Hepatocyte (in vitro differentiated cells): ENCODE measurements around the gene RBM48. TPM values are rescaled to one million over a fixed set of nuclear protein-coding genes. Genes with fewer than 3 reads are reported as not detected.
"Not testable (repeated sequence)": the region's sequence is repeated elsewhere in the genome, so short reads cannot be mapped to it uniquely, and the experiment has no call there.

Experiments
- DNase-seq: peaks from one replicate; pipeline ENCODE4 v3.0.0-alpha.2; 2016; ENCODE audit warnings: low spot score
- H2AFZ ChIP-seq: fragments of 200-600 bp; sonication (generic); 2 replicates; pipeline ENCODE4 v1.6.0; 2016; ENCODE audit warnings: antibody characterized with exemption, mild to moderate bottlenecking
- H3K27ac ChIP-seq: fragments of 200-600 bp; sonication (generic); 2 replicates; pipeline ENCODE4 v1.5.1; 2016; ENCODE audit warnings: mild to moderate bottlenecking
- H3K27me3 ChIP-seq: fragments of 200-600 bp; sonication (generic); 2 replicates; pipeline ENCODE4 v1.6.1; 2016
- H3K36me3 ChIP-seq: fragments of 200-600 bp; sonication (generic); replicated peaks from 2 replicates; pipeline ENCODE4 v1.5.1; 2016; ENCODE audit warnings: low read depth; ENCODE audit not compliant: insufficient read depth
- H3K4me1 ChIP-seq: fragments of 200-600 bp; sonication (generic); 2 replicates; pipeline ENCODE4 v1.5.1; 2016; ENCODE audit warnings: mild to moderate bottlenecking, moderate library complexity; ENCODE audit not compliant: insufficient read depth
- H3K4me2 ChIP-seq: fragments of 200-600 bp; sonication (generic); 2 replicates; pipeline ENCODE4 v1.6.0; 2016
- H3K4me3 ChIP-seq: fragments of 200-600 bp; sonication (generic); 2 replicates; pipeline ENCODE4 v1.5.1; 2016; ENCODE audit warnings: mild to moderate bottlenecking
- H3K79me2 ChIP-seq: fragments of 200-600 bp; sonication (generic); 2 replicates; pipeline ENCODE4 v1.6.0; 2017; ENCODE audit warnings: mild to moderate bottlenecking
- H3K9me2 ChIP-seq: fragments of 200-600 bp; sonication (generic); replicated peaks from 2 replicates; pipeline ENCODE4 v1.6.0; 2017; ENCODE audit warnings: mild to moderate bottlenecking; ENCODE audit not compliant: insufficient read depth
- H3K9me3 ChIP-seq: fragments of 200-600 bp; sonication (generic); 2 replicates; pipeline ENCODE4 v1.5.1; 2016; ENCODE audit warnings: low read depth, mild to moderate bottlenecking
- H4K20me1 ChIP-seq: fragments of 200-600 bp; sonication (generic); 2 replicates; pipeline ENCODE4 v1.6.0; 2016; ENCODE audit warnings: mild to moderate bottlenecking; ENCODE audit not compliant: insufficient read depth, poor library complexity, severe bottlenecking
- EZH2 ChIP-seq: fragments of 200-600 bp; sonication (generic); IDR thresholded peaks from 2 replicates; pipeline ENCODE4 v1.6.1; 2016; ENCODE audit warnings: antibody characterized with exemption, mild to moderate bottlenecking, borderline replicate concordance
- EZH2phosphoT487 ChIP-seq: fragments of 200-600 bp; sonication (generic); IDR thresholded peaks from one replicate; pipeline ENCODE4 v1.6.1; 2018; ENCODE audit warnings: antibody characterized with exemption, mild to moderate bottlenecking, low read depth, moderate library complexity; ENCODE audit not compliant: unreplicated experiment, severe bottlenecking
- WGBS: methylation state at CpG from one replicate; pipeline ENCODE4 v1.1.6; 2016; ENCODE audit warnings: low lambda C conversion rate; ENCODE audit errors: missing lambda C conversion rate; 5-methylcytosine and 5-hydroxymethylcytosine counted together
- polyA plus RNA-seq: library from polyadenylated mRNA; unstranded; fragments of >200 nt; fragmentation: Nextera tagmentation; extraction: Ambion mirVana; gene quantifications from 2 replicates; pipeline ENCODE4 v1.2.1, GENCODE V29; 2016
- total RNA-seq: library from RNA; depleted of rRNA; stranded (reverse); fragments of >200 nt; gene quantifications from 2 replicates; pipeline ENCODE4 v1.2.3, GENCODE V29; 2014
- TF ChIP-seq, protein P1 (sequence below): fragments of 200-600 bp; sonication (generic); IDR thresholded peaks from 2 replicates; pipeline ENCODE4 v1.5.1; 2016; ENCODE audit warnings: antibody characterized with exemption, mild to moderate bottlenecking; ENCODE audit not compliant: poor library complexity

RBM48 gene
- total RNA-seq (8.5 and 15.7 TPM in 2 replicates), polyA plus RNA-seq (8.4 and 8.9 TPM in 2 replicates)

DNA sequence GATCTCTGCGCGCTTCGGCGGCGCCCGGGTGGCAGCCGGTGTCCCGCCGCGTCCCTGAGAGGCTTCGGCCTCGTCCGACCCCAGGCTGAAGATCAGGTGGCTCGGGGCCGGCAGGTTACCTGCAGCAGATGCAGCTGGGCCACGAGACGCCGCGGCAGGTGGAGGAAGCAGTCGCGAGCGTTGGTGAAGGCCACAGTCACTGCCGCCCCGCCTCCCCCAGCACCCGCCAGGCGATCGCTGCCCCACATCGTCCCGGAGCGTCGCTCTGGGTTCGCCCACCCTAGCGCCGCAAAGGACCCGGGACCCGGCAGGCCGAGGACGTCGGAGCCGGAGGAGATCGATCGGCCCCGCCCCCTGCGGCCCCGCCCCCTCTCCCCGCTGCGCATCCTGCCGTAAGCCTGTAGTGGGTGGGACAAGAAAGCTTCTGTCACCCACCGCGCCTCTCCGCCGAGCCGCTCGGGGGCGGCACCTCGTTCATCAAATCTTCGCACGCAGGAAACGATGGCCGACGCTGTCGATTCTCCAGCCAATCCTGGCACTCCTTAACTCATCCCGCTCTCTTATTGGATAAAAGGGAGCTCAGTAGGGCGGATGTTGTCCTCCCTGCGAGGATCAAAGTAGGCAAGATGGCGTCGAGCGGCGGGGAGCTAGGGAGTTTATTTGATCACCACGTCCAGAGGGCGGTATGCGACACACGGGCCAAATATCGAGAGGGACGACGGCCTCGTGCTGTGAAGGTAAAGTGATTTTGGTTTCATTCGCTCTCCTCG, at the start of gene RBM48, which contains the start of gene PEX1:
RBM48 (plus strand) TSS at position 608 of the 770 bp plus-strand sequence; CDS start at position 627, 19 bp downstream.
PEX1 (minus strand) TSS at position 333 of the 770 bp plus-strand sequence; CDS start at position 248, 85 bp downstream.
- H4K20me1 ChIP-seq = no peaks in the 10 kb centered on the region
- peak within 1 kb of the TSS; percentile 88 for H3K27ac ChIP-seq
- no peaks in the 10 kb centered on the region for H3K27me3 ChIP-seq
- H3K9me2 ChIP-seq = no peaks in the 10 kb centered on the region
- peak; percentile 99 for DNase-seq
- TF ChIP-seq, protein P1, sequence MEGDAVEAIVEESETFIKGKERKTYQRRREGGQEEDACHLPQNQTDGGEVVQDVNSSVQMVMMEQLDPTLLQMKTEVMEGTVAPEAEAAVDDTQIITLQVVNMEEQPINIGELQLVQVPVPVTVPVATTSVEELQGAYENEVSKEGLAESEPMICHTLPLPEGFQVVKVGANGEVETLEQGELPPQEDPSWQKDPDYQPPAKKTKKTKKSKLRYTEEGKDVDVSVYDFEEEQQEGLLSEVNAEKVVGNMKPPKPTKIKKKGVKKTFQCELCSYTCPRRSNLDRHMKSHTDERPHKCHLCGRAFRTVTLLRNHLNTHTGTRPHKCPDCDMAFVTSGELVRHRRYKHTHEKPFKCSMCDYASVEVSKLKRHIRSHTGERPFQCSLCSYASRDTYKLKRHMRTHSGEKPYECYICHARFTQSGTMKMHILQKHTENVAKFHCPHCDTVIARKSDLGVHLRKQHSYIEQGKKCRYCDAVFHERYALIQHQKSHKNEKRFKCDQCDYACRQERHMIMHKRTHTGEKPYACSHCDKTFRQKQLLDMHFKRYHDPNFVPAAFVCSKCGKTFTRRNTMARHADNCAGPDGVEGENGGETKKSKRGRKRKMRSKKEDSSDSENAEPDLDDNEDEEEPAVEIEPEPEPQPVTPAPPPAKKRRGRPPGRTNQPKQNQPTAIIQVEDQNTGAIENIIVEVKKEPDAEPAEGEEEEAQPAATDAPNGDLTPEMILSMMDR = peak; percentile 57
- TF ChIP-seq EZH2phosphoT487 (no peak), EZH2 (no peak)
- peak within 1 kb of the TSS; percentile 70 for H3K4me3 ChIP-seq
- H3K36me3 ChIP-seq = no peaks in the 10 kb centered on the region
- WGBS = under 1% methylated on average over 47 of the region's 79 CpGs
- peak within 1 kb of the TSS; percentile 95 for H2AFZ ChIP-seq
- peaks cover 12% of the 10 kb centered on the region for H3K4me1 ChIP-seq
- H3K4me2 ChIP-seq = peak within 1 kb of the TSS; percentile 93
- H3K9me3 ChIP-seq = no peaks in the 10 kb centered on the region
- H3K79me2 ChIP-seq = peaks cover 66% of the 10 kb centered on the region

DNA sequence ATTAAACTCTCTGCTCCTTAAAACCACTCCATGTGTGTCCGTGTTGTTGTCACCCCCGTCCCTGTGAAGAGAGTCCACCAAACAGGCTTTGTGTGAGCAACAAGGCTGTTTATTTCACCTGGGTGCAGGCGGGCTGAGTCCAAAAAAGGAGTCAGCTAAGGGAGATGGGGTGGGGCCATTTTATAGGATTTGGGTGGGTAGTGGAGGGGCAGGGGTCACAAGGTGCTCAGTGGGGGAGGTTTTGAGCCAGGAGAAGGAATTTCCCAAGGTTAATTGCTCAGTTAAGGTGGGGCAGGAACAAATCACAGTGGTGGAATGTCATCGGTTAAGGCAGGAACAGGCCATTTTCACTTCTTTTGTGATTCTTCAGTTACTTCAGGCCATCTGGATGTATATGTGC, 49.4 kb upstream of the RBM48 start:
- WGBS = 87% methylated on average over 4 of the region's 4 CpGs
- not testable (repeated sequence) for DNase-seq, H3K9me2 ChIP-seq, H2AFZ ChIP-seq, H3K27me3 ChIP-seq, H3K79me2 ChIP-seq, H3K36me3 ChIP-seq, H3K9me3 ChIP-seq, H3K4me3 ChIP-seq, H3K4me2 ChIP-seq, H3K4me1 ChIP-seq, H3K27ac ChIP-seq, H4K20me1 ChIP-seq

DNA sequence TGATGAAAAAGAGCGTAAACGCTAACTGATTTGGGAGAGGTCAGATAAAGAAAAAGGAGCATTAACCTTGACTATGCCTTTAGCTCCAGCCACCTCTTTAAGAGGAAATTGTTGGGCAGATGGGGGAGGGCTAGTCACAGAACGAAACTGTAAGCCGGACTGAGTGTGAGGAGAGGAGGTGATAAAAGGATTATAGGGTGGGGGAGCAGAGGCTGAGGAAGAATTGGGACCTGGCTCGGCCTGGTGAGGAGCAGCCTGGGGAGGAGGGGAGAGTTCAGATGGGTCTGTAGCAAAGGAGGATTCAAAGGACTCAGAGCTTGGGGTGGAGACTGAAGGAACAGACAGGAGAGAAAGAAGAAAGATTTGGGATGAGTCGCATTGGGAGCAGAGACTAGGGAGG, 45.0 kb upstream of the RBM48 start:
- H2AFZ ChIP-seq, H3K4me2 ChIP-seq, H3K9me3 ChIP-seq, H3K36me3 ChIP-seq, DNase-seq, H4K20me1 ChIP-seq, H3K9me2 ChIP-seq, H3K79me2 ChIP-seq, H3K4me1 ChIP-seq, H3K4me3 ChIP-seq, H3K27ac ChIP-seq, H3K27me3 ChIP-seq: not testable (repeated sequence)
- 49% methylated on average over 6 of the region's 6 CpGs for WGBS

DNA sequence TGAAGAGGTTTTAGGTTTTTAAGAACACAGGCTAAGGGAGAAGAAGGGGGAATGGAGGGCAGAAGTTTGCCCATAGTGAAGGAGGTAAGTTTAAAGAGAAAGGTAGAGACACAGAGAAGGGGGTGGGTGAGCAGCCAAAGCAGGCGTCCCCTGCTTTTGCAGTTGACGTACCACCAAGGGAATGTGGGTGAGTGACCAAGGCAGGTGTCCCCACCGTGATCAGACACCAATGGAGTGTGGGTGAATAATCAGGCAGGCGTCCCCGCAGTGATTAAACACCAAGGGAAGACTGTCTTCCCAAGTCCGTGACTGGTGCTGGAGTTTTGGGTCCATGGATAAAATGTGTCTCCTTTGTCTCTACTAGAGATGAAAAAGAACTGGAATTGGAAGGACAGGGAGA, 44.4 kb upstream of the RBM48 start:
- H3K36me3 ChIP-seq, DNase-seq, H3K9me3 ChIP-seq, H3K27ac ChIP-seq, H2AFZ ChIP-seq, H3K27me3 ChIP-seq, H3K9me2 ChIP-seq, H3K4me1 ChIP-seq, H3K4me3 ChIP-seq, H3K4me2 ChIP-seq, H3K79me2 ChIP-seq, H4K20me1 ChIP-seq: not testable (repeated sequence)
- 97% methylated on average over 6 of the region's 6 CpGs for WGBS

DNA sequence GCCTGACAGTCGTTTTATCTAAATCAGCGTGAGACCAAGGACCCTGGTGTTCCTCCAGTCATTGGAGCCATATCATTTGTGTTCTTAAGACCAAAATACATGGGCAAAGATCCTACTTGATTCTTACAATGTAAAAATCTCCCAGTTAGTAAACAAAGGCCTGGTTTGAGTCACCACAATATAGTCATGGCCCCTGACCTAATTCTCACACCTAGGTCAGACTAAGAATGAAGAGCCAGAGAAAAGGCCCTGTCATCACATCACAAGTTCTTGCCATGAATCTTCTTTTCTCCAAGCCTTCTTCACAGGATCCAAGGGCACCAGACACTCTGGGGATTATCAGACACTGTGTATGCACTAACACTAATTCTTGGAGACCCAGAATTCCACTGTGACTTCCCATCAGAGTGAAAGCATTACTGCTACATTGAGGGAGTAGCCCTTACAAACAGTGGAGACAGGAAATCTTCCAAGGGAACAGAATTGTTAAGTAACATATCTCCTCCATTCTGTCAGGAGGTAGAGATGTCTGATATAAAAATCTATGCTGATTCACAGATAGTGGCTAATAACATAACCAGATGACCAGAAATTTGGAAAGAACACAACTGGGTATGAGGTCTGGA, 43.2 kb upstream of the RBM48 start:
- H3K27ac ChIP-seq = no peak overlapping the region
- H3K4me2 ChIP-seq = no peak overlapping the region
- no peak overlapping the region for H3K4me3 ChIP-seq
- no peaks in the 10 kb centered on the region for H3K9me3 ChIP-seq
- no peaks in the 10 kb centered on the region for H3K36me3 ChIP-seq
- H3K27me3 ChIP-seq = no peaks in the 10 kb centered on the region
- H2AFZ ChIP-seq = no peak overlapping the region
- H3K4me1 ChIP-seq = no peaks in the 10 kb centered on the region
- H3K9me2 ChIP-seq = no peaks in the 10 kb centered on the region
- H3K79me2 ChIP-seq = no peaks in the 10 kb centered on the region
- no peak for DNase-seq
- H4K20me1 ChIP-seq = no peaks in the 10 kb centered on the region
- TF ChIP-seq EZH2 (no peak), EZH2phosphoT487 (no peak)
- TF ChIP-seq, protein P1 = no peak
- 94% methylated on average over 2 of the region's 2 CpGs for WGBS
